Ramos (cell line): ENCODE data around the gene DOCK1.

Experiments
- in situ Hi-C: fragments of 300-500 bp; cut with MboI; formaldehyde crosslinking; loops from one replicate; pipeline ENCODE4 v1.14.3; 2022; ENCODE audit warnings: low sequenced_read_pairs; ENCODE audit not compliant: unreplicated experiment

DOCK1 gene

DNA sequence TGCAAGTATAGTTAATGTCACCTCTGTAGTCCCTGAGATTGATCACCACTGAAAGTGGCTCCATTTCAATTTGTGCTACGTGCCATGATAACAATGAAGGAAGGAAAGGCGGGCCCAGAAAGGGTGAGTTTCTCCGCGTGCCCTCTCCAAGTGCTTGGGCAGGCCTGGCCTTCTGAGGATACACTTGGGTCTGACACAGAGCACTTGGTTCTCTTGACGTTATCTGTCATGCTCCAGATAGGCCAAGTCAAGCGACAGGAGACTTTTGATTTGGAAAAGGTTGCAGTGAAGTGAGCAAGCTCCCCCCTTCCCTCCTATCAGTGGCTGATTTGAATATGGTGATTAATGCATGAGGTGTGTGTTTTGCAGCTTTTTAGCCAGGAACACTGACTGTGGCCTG is 452.0 kb downstream of the DOCK1 start:
- in situ Hi-C loops = no loop called here

DNA sequence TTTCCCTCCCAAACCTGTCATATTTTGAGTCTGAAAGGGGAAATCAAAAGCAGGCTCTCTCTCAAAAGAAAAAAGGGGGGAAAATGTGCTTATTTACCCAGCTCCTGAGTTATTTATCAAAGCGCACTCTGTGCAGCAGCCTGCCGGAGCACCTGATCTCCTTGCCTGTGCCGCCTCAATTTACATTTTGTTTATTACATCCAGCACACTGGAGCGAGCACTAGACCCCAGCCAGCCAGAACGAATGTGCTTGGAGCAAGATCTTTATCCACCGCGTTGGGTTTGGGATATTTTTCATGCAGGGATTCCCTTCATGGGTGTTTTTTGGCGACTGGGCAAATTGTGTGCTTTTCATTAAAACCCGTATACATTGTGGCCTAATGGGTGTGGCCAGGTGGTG is 453.1 kb downstream of the DOCK1 start:
- in situ Hi-C loops = no loop called here

DNA sequence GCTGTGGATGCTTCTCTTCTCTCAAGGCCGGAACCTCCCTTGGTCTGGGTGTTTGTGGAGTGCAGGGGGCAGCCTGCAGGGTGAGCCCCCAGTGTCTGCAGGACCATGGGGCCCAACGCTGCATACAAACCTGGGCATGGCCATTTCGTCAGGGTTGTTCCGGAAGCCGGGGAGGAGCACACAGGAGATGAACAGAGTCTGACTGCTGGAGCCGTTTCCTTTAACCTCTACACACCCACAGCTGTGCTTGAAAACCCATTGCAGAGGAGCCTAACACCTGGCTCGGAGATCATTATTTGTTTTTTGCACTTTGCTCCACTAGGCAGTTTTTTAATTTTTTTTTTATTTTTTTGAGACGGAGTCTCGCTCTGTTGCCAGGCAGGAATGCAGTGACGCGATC is 458.8 kb downstream of the DOCK1 start:
- in situ Hi-C loops = no loop called here

DNA sequence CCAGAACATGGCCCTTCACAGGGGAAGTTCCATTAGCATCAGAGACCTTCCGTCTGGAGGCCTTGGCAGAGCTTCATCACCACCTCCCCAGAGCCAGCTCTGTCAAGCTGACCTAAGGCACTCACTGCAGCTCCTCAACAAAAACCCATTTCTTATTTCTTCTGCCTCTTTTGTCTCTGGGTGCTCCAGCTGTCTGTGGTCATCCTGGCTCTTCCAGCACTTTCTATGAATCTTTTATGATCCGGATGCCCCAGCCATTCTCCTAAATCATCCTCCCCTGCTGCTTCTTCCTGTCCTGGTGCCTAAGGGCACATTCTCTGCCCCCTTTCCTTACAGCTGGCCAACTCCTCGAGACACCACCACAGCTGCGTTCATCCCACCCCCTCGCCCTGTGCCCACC is 462.9 kb downstream of the DOCK1 start:
- in situ Hi-C loops = no loop called here

DNA sequence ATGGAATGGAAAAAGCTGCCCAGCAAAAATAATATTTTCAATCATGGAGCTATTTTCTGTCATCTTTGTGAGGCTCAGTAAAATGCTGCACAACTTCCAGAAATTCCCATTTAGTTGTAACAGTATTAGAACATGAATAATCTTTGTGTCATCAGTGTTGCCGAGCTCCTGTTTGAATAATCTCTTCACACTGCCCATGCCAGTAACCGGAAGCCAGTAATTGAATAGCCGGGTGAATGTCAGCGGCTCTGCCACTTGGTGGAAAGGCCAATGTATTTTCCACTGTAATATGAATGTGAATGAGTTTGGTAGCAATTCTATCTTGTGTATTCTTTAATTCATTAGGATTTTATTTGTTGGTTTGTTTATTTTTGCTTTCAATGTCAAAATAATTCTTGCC is 463.7 kb downstream of the DOCK1 start:
- in situ Hi-C loops = no loop called here

DNA sequence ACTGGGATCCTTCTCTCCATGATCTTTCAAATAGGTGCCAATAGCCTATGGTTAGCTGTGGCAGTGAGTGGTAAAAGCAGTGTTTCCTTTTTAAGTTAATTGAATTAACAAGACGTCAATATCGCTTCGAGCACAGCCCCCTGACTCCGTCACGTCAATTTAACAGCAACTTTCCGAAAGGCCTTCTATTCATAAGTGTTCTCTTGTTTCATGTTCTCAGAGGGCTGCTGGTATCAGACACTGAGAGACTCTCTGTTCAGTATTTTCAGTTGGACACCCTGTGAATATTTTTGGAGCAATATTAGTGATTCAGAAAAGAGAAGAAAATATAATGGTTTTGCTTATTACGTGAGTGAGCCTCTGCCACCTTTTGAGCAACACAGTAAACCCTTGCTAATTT is 465.4 kb downstream of the DOCK1 start:
- in situ Hi-C loops = no loop called here

DNA sequence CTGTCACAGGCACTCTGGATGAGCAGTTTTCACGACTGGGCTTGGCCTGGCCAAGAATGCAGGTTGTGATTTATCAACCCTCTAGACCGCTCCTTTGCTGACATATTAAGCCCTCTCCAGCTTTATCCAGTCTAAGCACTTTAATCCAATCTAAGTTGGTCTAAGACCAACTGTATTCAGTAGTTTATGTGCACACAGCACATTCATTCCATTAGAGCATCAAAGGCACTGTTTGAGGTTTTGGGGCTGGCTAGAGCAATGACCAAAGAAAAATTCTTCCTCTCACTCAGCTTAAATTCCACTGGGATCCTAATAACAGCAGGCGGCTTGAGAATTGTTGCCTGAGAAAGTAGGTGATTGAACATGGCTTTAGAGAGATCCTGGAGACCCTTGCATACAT is 467.1 kb downstream of the DOCK1 start:
- in situ Hi-C loops = no loop called here

DNA sequence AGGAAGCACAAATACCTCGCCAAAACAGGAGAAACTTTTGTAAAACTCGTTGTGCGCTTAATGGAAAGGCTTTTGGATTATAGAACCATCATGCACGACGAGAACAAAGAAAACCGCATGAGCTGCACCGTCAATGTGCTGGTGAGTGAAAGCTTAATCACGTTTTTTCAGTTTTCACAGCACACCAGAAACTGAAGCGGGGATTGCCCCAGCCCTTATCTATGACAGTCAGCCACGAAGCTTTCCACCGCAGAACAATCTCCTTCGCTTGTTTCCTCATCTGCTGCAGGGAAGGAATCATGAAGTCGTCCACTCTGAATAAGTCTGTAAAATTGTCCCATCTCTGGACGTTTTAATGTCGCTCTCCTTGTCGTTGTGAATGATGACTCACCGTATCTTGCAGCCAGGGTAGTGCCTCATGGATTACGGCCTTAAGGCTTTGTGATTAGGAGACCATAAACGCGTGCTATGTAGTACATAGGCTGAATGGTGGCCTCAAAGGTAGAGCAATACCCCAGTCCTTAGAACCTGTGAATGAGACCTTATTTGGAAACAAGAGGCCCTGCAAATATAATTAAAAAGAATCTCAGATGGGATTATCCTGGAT is 468.9 kb downstream of the DOCK1 start:
- in situ Hi-C loops = no loop called here

DNA sequence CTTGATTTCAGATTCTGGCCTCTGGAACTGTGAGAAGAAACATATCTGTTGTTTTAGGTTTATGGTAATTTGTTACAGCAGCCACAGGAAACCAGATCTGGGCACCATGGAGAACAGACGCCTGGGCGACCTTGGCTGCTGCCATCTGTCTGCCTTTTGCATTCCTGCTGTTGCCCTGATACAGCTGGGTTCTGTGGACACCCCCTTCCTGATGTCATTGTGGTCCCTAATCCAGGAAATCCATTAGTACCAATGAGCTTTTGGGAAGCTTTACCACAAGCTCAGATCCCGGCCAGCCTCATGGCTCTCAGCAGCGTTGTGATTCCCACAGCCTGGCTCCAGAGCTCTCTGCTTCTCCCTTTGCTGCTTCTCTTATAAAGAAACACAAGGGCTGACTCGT is 469.7 kb downstream of the DOCK1 start:
- in situ Hi-C loops = no loop called here

DNA sequence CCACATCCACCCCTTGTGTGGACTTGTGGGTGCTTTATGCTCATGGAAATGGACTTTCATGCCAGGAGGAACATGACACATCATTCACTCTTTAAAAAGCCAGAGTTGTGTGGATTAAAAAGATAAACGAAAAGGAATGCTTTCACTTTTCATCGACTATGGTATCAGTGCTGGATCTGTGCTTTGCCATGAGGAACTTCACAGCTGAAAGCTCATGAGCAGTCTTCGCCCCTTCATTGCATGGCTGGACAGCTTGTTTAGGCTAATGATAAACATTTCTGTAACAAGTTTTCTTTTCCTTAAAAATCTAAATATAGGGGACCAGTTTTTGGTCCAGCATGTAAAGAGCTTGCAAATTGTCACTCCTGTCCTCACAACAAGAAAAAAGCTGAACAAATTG is 470.2 kb downstream of the DOCK1 start:
- in situ Hi-C loops = no loop called here

DNA sequence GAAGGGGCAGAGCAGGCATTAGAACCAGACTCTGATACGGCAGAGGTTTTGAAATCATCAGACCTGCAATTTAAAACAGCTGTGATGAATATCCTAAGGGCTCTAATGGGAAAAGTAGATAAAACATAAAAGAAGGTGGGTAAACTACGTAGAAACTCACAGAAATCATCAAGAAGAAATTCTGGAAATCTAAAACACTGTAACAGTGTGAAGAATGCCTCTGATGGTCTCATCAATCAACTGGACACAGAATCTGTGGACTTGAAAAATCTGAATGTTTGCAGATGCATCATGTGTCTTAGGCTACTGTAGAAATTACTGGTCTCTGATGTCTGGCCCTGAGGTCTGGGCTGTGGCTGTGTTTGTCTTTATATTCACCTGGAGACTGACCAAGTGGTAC is 470.8 kb downstream of the DOCK1 start:
- in situ Hi-C loops = no loop called here

DNA sequence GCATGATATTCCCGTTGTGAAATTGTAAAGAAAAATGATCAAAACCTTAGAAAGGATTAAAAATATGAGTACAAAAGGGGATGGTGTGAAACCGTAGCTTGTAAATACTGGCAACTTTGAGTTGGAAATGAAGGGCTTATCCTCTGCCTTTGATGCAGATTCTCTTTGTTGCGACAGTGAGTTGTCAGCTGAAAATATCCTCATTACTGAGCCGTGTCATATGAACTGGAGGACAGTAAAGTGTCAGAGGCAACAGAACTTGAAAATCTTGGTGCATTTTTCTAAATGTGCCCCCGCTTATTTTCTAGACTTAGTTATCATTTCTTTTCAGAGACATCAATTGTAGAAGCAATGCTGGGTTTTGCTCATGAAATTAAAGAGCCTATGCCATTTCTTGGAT is 473.4 kb downstream of the DOCK1 start:
- in situ Hi-C loops = no loop called here

DNA sequence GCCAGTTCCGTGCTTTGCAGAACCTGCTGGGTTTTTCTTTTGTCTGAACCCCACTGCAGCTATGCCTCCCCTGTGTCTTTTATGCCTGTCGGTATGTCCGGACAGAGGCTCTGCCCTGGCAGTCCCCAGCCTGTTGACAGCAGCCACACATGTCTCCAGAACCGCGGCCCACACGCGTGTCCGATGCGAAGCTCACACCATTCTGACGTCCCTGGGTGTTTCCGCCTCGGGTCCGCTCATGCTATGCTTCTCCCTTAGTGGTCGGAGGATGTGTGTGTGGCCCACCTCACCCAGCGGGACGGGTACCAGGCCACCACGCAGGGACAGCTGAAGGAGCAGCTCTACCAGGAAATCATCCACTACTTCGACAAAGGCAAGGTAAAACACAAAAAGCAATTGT is 479.3 kb downstream of the DOCK1 start:
- in situ Hi-C loops = no loop called here

DNA sequence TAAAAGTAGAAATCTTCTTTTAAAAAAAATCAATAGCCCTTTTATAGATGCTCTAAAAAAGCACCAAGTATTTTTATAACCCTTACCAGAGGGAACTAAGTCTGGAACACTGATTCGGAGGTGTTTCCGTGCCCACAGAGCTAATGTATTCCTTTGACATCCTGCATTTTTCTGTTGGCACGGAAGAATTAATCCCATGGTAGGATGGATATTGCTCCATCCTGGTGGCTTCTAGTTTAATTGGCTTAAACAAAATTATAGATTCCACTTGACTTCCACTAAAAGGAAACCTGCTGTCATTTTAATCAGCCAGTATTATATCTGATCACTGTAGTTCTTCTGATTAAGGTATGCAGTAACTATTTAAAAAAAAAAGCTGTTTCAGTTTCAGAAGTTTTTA is 479.8 kb downstream of the DOCK1 start:
- in situ Hi-C loops = no loop called here

DNA sequence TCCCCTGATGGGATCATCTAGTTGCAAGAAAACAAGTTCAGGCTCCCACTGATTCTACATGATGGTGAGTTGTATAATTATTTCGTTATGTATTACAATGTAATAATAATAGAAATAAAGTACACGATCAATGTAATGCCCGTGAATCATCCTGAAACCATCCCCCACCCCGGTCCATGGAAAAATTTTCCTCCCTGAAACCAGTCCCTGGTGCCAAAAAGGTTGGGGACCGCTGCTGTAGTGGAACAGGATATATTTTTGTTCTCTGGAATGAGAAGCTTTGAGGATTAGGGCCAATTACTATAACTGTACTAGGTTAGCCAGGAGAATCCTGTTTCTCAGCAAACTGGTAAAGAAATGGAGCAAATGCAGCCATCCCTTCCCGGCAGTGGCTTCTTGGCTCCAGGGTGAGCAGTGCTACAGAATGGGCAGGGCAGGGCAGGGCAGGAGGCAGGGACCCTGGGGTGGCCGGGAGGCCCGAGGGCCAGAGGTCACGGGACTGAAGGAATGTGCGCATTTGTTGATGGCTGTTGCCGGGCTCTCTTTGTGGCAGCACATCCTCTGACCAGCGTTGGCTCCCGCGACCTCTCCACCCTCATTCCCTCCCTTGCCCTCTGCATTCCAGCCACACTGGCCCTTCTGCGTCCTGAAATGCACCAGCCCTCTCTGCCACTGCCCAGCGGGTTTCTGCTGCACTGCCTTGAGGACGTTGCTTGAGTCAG is 481.5 kb downstream of the DOCK1 start:
- in situ Hi-C loops = no loop called here

DNA sequence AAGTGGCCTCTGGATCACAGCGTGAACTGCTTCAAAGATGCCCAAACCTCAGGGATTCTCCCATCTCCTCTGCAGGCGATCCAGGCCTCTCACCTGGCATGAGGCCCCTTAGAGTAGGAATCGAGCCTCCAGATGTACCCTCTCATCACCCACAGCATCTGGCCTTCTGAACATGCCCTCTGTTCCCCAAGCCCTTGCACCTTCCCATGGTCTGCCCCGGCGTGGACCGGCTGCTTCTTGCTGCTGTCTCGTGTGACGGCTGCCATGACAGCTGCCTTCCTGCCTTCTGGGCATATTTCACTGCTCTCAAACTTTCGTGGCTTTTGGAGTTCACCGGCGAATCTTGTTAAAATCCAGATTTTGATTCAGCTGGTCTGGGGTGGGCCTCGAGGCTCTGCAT is 486.6 kb downstream of the DOCK1 start:
- in situ Hi-C loops = no loop called here

DNA sequence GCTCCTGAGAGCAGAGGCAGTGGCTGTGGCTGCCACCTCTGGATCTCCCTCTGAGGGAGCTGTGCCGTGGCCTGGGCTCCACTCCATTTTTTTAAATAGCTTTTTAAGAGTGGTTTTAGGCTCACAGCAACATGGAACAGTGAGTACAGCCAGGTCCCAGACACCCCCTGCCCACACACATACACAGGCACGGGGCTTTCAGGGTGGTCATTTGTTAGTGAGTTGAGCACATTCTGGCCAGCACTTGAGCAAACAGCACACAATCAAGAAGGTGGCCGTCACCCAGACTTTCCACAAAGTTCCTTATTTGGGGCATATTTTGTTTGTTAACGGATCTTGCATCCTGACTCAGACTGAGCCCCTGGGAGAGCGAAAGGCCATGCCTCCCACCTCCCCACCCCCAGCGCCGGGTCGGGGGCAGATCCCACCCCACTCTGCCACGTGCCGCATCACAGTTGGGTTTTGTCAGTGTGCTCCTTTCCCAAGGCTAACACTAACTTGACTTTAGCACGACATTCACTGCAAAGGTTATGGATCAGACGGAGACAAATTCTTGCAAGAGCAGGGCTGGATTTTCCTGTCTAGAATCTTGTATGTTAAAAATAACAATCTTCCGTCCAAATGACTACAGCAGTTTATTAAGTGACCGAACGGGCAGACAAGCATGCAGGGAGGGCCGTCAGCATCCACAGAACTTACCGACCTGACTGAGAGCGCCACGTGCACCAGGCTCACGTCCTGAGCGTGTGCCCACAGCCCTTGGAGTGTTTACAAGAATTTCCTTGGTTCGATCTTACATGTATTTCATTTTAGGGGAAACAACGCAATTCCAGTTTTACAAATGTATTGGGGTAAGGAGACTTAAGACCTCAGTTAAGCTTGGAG is 487.4 kb downstream of the DOCK1 start:
- in situ Hi-C loops = no loop called here

DNA sequence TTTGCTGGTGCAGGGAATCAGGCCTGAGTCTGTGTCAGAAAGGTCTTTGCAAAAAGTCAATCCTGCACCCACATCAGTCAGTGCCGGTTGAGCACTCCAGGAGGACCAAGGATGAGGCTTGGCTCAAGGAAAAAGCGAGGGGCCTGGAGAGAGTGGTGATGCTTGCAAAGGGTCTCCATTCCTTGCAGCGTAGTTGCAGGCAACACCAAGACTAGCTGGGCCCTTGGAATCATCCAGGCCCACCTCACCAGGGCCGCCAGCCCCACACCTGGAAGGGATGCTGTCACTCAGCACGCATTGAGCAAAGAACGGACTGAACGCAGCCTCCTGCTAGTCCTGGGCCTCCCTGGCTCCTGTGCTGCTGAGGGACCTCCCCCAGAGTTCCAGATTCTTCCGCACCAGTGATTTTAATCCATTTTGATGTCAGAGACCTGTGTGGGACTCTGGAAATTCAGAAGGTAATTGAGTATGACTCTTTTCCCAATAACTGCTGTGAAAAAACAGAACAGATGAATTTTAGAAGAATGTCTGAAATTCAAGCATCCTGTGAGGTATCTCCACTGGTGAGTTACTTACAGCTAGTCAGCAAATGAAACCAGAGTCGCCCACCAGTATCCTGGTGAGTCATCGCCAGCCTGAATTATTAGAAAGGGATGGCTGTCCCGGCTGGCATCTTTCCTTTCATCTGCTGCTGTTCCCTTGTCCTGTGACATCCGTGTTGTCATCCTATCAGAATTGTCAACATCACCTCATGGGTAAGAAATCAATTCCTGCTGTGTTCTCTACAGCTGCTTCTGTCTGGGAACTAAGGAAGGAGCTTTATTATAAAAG is 493.1 kb downstream of the DOCK1 start:
- in situ Hi-C loops = no loop called here

DNA sequence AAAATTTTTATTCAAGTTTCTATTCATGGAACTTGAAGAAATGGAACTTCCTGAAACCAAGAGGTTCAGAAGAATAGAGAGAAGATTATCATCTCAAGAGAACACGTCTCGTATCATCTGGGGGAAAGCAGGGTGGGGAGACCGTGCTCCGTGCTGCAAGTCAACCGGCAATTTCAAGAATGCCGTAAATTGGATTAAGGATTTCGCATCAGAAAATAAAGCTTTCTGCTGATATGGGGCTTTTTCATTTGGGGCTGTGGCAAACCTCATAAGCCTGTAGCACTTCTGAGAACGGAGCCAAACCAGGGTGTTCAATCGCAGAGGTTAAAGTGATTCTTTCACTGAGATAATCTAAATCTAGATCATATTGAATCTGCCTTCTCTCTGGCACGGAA is 493.7 kb downstream of the DOCK1 start:
- in situ Hi-C loops = no loop called here

DNA sequence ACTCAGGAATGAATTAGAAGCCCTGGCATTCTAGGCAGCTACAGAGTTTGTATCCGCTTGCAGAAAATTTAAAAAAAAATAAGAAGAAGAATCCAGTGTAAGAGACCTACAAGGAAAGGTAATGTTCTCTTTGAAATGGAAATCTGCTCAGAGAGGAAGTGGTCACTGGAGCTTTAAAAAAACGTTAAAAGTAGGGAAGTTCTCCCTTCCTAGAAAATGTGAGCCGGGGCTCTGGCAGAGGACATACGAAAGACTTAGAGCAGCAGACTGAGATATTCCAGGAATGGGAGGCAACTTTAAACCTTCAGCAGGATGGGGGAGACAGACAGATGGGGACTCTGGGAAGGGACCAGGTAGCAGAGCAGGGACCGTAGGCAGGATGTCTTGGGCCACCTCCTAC is 494.4 kb downstream of the DOCK1 start:
- in situ Hi-C loops = no loop called here

DNA sequence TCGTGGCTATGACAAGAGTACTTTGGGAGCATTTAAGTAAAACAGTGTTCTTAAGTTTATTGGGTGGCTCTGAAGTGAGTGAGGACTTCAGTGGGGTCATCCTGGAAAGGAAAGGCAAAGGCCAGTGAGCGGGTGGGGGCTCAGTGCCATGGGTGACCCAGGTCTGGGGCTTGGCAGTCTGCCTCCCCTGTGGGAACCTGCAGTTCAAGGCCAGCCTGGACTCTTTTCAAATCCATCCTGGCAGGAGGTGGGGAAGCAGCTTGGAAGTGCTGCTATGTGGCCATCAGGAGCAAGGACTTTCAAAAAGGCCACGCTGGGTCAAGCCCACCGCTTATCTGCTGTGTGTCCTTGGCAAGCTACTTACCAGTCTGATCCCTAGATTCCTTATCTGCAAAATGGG is 495.0 kb downstream of the DOCK1 start:
- in situ Hi-C loops = no loop called here
